ENCODE results near the gene GNAT3.
A peak's percentile ranks its signal among the peaks of the same experiment; 100 is the strongest.

Gene GNAT3

DNA sequence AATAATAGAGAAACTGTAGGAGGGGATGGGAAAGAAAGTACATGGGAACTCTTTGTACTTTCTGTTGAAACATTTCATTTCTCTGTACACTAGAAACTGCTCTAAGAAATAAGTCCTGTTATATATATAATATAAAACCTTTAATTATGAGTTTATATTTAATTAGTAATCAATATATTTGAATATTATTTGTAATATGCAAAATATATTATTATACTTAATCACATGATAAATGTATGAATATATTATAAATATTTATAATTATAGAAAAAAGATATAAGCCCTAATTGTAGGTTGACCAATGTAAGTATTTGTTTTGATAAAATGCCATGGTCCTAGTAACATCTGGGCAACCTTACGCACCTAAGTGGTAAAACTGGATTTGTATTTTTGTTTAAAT, 51.0 kb downstream of the GNAT3 start:
- no peak for TF ChIP-seq CTCF (IDR thresholded peaks at IDR 0.05; ENCODE audit: low read depth, low read length, missing control alignments)
- H3K4me3 ChIP-seq (replicated peaks; ENCODE audit: low read depth, low read length), result no peak overlapping the region
- DNase-seq (ENCODE audit: extremely low read depth, low read depth), result no peak

- no peak for TF ChIP-seq CTCF (IDR thresholded peaks at IDR 0.05; ENCODE audit: low read depth, low read length, missing control alignments)
- H3K4me3 ChIP-seq (replicated peaks; ENCODE audit: low read depth, low read length), result no peak overlapping the region
- no peak for DNase-seq (ENCODE audit: extremely low read depth, low read depth)
These were observed 51.9 kb downstream of the GNAT3 start for GRCh38 chr7:80459776-80460510.

DNA sequence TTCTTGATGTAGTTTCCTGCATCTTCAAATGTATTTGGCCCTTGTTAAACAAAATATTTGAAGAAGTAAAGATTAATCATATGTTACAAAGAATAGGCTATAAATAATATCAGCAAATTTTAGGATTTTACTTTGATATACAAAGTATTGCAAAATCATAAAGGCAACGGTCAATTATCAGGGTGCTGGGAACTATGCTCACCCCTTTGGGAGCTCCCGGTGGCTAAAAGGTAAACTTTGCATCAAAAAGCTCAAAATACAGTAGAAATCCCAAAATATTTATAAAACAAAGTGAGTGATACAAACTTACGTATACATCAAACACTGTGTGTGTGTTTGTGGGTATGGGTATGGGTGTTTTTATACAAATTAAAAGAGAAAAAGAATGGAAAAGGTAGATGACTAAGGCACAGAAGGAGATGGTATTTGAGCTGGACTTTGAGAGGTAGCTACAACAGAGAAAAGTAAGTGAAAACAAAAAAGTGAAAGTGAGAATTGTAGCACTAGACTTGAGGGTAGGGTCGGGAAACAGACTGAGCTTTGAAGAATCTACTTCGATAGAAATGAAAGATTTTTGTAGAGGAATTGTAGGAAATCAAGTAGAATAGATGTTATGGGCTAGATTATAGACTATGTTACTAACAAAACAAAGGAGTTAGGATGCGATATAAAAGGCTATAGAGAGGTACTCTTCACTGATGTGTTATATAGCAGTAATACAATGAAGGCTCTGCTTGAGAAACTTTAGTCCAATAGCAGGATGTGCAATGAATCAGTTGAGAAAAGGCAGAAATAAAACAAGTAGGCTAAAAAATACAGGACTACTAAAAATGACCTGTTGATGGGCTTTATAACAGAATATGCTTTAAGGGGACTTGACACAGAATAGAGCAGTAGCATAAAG, 52.8 kb downstream of the GNAT3 start:
- no peak for DNase-seq (ENCODE audit: extremely low read depth, low read depth)
- no peak for TF ChIP-seq CTCF (IDR thresholded peaks at IDR 0.05; ENCODE audit: low read depth, low read length, missing control alignments)

GRCh38 chr7:80453699-80454340, 58.0 kb downstream of the GNAT3 start:
- H3K4me3 ChIP-seq (replicated peaks; ENCODE audit: low read depth, low read length), result no peak overlapping the region
- peak; percentile 26 for TF ChIP-seq CTCF (IDR thresholded peaks at IDR 0.05; ENCODE audit: low read depth, low read length, missing control alignments)
- DNase-seq (ENCODE audit: extremely low read depth, low read depth), result peak; percentile 12

More for the DNA sequence above, 52.8 kb downstream of the GNAT3 start:
- H3K4me3 ChIP-seq (replicated peaks; ENCODE audit: low read depth, low read length), result no peak overlapping the region

GRCh38 chr7:80450621-80451308, 61.1 kb downstream of the GNAT3 start:
- DNase-seq (ENCODE audit: extremely low read depth, low read depth), result no peak

More at GRCh38 chr7:80450621-80451308, 61.1 kb downstream of the GNAT3 start:
- no peak for TF ChIP-seq CTCF (IDR thresholded peaks at IDR 0.05; ENCODE audit: low read depth, low read length, missing control alignments)
- H3K4me3 ChIP-seq (replicated peaks; ENCODE audit: low read depth, low read length), result no peak overlapping the region

All from HFF-Myc (cell line).